SK-N-SH treated with all-trans-retinoic acid at 6 μM for 48 hours (cell line): Measurements from ENCODE around the gene DENND5B.

Experiments used
- ATAC-seq: fragments of 200-7000 bp; cut with Tn5 transposase; 3 replicates; pipeline ENCODE4 v1.9.1; 2020; ENCODE audit warnings: mild to moderate bottlenecking, moderate library complexity
- ARNTL ChIP-seq: fragments of 450-650 bp; formaldehyde crosslinking; IDR thresholded peaks from 2 replicates; pipeline ENCODE4 v1.5.0; 2020; ENCODE audit warnings: low read depth, mild to moderate bottlenecking, moderate library complexity, borderline replicate concordance
- BACH2 ChIP-seq: fragments of 250-450 bp; sonication (Bioruptor Pico); IDR thresholded peaks from 2 replicates; pipeline ENCODE4 v1.9.0; 2021; ENCODE audit warnings: mild to moderate bottlenecking, borderline replicate concordance
- CREB5 ChIP-seq: fragments of 250-450 bp; sonication (Bioruptor Pico); IDR thresholded peaks from 2 replicates; pipeline ENCODE4 v1.5.1; 2020; ENCODE audit warnings: low read depth, mild to moderate bottlenecking, moderate library complexity
- CSDC2 ChIP-seq: fragments of 250-450 bp; sonication (Bioruptor Pico); IDR thresholded peaks from 2 replicates; pipeline ENCODE4 v1.5.0; 2020; ENCODE audit warnings: mild to moderate bottlenecking, moderate library complexity
- ESRRG ChIP-seq: fragments of 250-450 bp; sonication (Bioruptor Pico); IDR thresholded peaks from 2 replicates; pipeline ENCODE4 v1.6.1; 2021; ENCODE audit warnings: mild to moderate bottlenecking
- GLIS3 ChIP-seq: fragments of 250-450 bp; sonication (Bioruptor Pico); IDR thresholded peaks from 2 replicates; pipeline ENCODE4 v1.5.0; 2020; ENCODE audit warnings: mild to moderate bottlenecking, moderate library complexity
- ISL1 ChIP-seq: fragments of 250-450 bp; sonication (Bioruptor Pico); IDR thresholded peaks from 2 replicates; pipeline ENCODE4 v2.1.2; 2022; ENCODE audit warnings: mild to moderate bottlenecking, moderate library complexity
- POU6F1 ChIP-seq: fragments of 250-450 bp; sonication (Bioruptor Pico); IDR thresholded peaks from 2 replicates; pipeline ENCODE4 v1.8.0; 2021; ENCODE audit warnings: low read depth, mild to moderate bottlenecking, moderate library complexity, borderline replicate concordance
- PPARA ChIP-seq: fragments of 250-450 bp; sonication (Bioruptor Pico); IDR thresholded peaks from 2 replicates; pipeline ENCODE4 v1.5.0; 2020; ENCODE audit warnings: mild to moderate bottlenecking, borderline replicate concordance
- RARB ChIP-seq: fragments of 250-450 bp; sonication (Bioruptor Pico); IDR thresholded peaks from 2 replicates; pipeline ENCODE4 v1.8.0; 2021; ENCODE audit warnings: mild to moderate bottlenecking, moderate library complexity
- SNAI2 ChIP-seq: fragments of 250-450 bp; sonication (Bioruptor Pico); IDR thresholded peaks from 2 replicates; pipeline ENCODE4 v1.5.0; 2020; ENCODE audit warnings: mild to moderate bottlenecking, moderate library complexity
- TCF4 ChIP-seq: fragments of 250-450 bp; sonication (Bioruptor Pico); IDR thresholded peaks from 2 replicates; pipeline ENCODE4 v1.8.0; 2021; ENCODE audit warnings: mild to moderate bottlenecking, moderate library complexity, borderline replicate concordance
- TOX ChIP-seq: fragments of 250-450 bp; sonication (Bioruptor Pico); IDR thresholded peaks from 2 replicates; pipeline ENCODE4 v1.8.0; 2021; ENCODE audit warnings: mild to moderate bottlenecking, moderate library complexity, borderline replicate concordance
- ZC3H10 ChIP-seq: fragments of 250-450 bp; sonication (Bioruptor Pico); IDR thresholded peaks from 2 replicates; pipeline ENCODE4 v1.5.1; 2021; ENCODE audit warnings: mild to moderate bottlenecking, moderate library complexity
- ZFP3 ChIP-seq: fragments of 250-450 bp; sonication (Bioruptor Pico); IDR thresholded peaks from 2 replicates; pipeline ENCODE4 v1.5.0; 2020; ENCODE audit warnings: mild to moderate bottlenecking, moderate library complexity
- ZFP30 ChIP-seq: fragments of 450-650 bp; formaldehyde crosslinking; IDR thresholded peaks from 2 replicates; pipeline ENCODE4 v1.5.0; 2022; ENCODE audit warnings: mild to moderate bottlenecking, moderate library complexity
- ZNF70 ChIP-seq: fragments of 450-650 bp; formaldehyde crosslinking; IDR thresholded peaks from 2 replicates; pipeline ENCODE4 v1.5.0; 2020; ENCODE audit warnings: mild to moderate bottlenecking, moderate library complexity
- ZNF8 ChIP-seq: fragments of 450-650 bp; formaldehyde crosslinking; IDR thresholded peaks from 2 replicates; pipeline ENCODE4 v1.5.0; 2020; ENCODE audit warnings: mild to moderate bottlenecking, moderate library complexity
- TF ChIP-seq, protein P1 (sequence below): fragments of 250-450 bp; sonication (Bioruptor Pico); IDR thresholded peaks from 2 replicates; pipeline ENCODE4 v1.5.0; 2020; ENCODE audit warnings: mild to moderate bottlenecking, moderate library complexity
- TF ChIP-seq, protein P2 (sequence below): fragments of 250-450 bp; sonication (Bioruptor Pico); IDR thresholded peaks from 2 replicates; pipeline ENCODE4 v1.5.1; 2021; ENCODE audit warnings: mild to moderate bottlenecking, moderate library complexity
- TF ChIP-seq, protein P3 (sequence below): fragments of 250-450 bp; sonication (Bioruptor Pico); IDR thresholded peaks from 2 replicates; pipeline ENCODE4 v1.8.0; 2020; ENCODE audit warnings: mild to moderate bottlenecking, moderate library complexity, borderline replicate concordance

Gene DENND5B

DNA sequence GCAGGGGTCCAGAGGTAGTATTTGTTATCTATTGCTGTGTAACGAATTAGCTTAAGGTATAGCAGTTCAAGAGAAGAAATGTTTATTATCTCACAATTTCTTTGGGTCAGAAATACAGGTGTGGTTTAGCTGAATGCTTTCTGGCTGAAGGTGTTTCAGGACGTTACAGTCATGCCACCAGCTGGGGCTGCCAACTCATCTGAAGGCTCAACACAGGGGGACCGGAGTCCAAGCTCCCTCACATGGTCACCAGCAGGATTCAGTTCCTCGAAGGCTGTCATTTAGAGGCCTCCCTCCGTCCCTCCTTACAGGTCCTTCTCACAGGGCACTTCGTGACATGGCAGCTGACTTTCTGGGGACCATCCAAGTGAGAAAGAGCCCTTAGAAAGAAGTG lies 227.5 kb downstream of the DENND5B start:
- no peak for ATAC-seq
- TF ChIP-seq TOX (CRISPR knock-in tag) (no peak), BACH2 (no peak), TCF4 (CRISPR knock-in tag) (no peak), PPARA (CRISPR knock-in tag) (no peak), RARB (CRISPR knock-in tag) (no peak), CSDC2 (no peak), SNAI2 (no peak), ZFP30 (CRISPR knock-in tag) (no peak), ZFP3 (CRISPR knock-in tag) (no peak), GLIS3 (CRISPR knock-in tag) (no peak), ZC3H10 (CRISPR knock-in tag) (no peak)
- TF ChIP-seq, protein P1, sequence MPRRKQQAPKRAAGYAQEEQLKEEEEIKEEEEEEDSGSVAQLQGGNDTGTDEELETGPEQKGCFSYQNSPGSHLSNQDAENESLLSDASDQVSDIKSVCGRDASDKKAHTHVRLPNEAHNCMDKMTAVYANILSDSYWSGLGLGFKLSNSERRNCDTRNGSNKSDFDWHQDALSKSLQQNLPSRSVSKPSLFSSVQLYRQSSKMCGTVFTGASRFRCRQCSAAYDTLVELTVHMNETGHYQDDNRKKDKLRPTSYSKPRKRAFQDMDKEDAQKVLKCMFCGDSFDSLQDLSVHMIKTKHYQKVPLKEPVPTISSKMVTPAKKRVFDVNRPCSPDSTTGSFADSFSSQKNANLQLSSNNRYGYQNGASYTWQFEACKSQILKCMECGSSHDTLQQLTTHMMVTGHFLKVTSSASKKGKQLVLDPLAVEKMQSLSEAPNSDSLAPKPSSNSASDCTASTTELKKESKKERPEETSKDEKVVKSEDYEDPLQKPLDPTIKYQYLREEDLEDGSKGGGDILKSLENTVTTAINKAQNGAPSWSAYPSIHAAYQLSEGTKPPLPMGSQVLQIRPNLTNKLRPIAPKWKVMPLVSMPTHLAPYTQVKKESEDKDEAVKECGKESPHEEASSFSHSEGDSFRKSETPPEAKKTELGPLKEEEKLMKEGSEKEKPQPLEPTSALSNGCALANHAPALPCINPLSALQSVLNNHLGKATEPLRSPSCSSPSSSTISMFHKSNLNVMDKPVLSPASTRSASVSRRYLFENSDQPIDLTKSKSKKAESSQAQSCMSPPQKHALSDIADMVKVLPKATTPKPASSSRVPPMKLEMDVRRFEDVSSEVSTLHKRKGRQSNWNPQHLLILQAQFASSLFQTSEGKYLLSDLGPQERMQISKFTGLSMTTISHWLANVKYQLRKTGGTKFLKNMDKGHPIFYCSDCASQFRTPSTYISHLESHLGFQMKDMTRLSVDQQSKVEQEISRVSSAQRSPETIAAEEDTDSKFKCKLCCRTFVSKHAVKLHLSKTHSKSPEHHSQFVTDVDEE (CRISPR knock-in tag), result no peak
- TF ChIP-seq, protein P2, sequence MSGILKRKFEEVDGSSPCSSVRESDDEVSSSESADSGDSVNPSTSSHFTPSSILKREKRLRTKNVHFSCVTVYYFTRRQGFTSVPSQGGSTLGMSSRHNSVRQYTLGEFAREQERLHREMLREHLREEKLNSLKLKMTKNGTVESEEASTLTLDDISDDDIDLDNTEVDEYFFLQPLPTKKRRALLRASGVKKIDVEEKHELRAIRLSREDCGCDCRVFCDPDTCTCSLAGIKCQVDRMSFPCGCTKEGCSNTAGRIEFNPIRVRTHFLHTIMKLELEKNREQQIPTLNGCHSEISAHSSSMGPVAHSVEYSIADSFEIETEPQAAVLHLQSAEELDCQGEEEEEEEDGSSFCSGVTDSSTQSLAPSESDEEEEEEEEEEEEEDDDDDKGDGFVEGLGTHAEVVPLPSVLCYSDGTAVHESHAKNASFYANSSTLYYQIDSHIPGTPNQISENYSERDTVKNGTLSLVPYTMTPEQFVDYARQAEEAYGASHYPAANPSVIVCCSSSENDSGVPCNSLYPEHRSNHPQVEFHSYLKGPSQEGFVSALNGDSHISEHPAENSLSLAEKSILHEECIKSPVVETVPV, result no peak

DNA sequence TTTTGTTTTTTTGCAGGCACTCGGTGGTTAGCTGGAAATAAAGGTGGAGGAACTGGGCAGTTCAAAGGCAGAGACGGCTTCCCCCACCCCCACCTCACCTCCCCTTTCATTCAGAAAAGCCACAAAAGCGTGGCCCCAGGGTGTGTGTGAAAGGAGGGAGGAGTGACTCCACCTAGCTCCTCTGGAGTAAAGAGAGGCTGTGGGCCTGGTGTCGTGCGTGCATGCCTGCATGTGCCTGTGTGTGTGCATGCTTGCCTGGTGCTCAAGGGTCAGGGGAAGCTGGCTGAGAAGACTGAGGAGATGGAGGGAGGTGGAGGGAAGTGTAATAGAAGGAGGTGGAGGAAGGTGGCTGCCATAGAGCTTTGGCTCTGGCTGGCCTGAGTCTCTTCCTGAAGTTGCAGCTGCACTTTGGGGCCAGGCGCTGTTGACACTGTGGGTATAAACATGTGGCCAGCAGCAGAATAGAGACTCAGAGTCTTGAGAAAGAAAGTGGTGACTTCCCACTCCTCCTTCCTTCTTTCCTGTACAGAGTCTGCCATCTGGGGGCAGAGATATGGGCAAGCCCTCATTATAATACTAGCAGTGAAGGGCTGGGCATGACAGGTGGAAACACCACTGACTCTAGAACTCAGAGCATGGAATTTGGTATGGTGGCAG lies 228.0 kb downstream of the DENND5B start:
- ATAC-seq, result peak; percentile 47
- no peak for TF ChIP-seq GLIS3 (CRISPR knock-in tag)
- TF ChIP-seq POU6F1, result no peak
- TF ChIP-seq TCF4 (CRISPR knock-in tag), result no peak
- no peak for TF ChIP-seq ARNTL (CRISPR knock-in tag)
- TF ChIP-seq, protein P2, result no peak
- no peak for TF ChIP-seq CSDC2
- no peak for TF ChIP-seq CREB5
- no peak for TF ChIP-seq PPARA (CRISPR knock-in tag)
- no peak for TF ChIP-seq ZNF70 (CRISPR knock-in tag)
- no peak for TF ChIP-seq ZNF8
- TF ChIP-seq ESRRG (CRISPR knock-in tag), result no peak
- TF ChIP-seq, protein P3, sequence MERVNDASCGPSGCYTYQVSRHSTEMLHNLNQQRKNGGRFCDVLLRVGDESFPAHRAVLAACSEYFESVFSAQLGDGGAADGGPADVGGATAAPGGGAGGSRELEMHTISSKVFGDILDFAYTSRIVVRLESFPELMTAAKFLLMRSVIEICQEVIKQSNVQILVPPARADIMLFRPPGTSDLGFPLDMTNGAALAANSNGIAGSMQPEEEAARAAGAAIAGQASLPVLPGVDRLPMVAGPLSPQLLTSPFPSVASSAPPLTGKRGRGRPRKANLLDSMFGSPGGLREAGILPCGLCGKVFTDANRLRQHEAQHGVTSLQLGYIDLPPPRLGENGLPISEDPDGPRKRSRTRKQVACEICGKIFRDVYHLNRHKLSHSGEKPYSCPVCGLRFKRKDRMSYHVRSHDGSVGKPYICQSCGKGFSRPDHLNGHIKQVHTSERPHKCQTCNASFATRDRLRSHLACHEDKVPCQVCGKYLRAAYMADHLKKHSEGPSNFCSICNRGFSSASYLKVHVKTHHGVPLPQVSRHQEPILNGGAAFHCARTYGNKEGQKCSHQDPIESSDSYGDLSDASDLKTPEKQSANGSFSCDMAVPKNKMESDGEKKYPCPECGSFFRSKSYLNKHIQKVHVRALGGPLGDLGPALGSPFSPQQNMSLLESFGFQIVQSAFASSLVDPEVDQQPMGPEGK (CRISPR knock-in tag), result no peak
- TF ChIP-seq RARB (CRISPR knock-in tag), result no peak
- TF ChIP-seq TOX (CRISPR knock-in tag), result no peak
- no peak for TF ChIP-seq ISL1 (CRISPR knock-in tag)
- TF ChIP-seq, protein P1 (CRISPR knock-in tag), result no peak
- TF ChIP-seq ZFP30 (CRISPR knock-in tag), result no peak
